ENCODE measurements around the gene RNF149.

Gene RNF149

DNA sequence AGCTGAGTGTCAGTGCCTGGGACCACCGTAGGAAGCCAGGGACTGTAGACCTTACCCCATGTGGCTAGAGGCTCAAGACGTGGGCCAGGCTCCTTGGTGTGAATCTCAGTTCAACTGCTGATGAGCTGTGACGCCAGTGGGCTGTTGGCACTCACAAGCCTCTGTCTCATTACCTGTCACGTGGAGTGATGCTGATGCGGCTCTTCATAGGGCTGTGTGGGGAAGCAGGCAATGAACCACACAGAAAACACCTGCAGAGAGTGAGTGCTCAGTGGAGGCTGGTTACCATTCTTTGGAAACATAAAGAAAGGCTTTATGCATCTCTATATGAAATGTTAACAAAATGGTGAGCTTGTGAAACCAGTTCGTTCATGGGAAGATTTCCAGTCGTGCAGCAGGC, 42.7 kb upstream of the RNF149 start:
- no peak for DNase-seq (ENCODE audit: extremely low read depth, low read depth)
- TF ChIP-seq, protein P1, sequence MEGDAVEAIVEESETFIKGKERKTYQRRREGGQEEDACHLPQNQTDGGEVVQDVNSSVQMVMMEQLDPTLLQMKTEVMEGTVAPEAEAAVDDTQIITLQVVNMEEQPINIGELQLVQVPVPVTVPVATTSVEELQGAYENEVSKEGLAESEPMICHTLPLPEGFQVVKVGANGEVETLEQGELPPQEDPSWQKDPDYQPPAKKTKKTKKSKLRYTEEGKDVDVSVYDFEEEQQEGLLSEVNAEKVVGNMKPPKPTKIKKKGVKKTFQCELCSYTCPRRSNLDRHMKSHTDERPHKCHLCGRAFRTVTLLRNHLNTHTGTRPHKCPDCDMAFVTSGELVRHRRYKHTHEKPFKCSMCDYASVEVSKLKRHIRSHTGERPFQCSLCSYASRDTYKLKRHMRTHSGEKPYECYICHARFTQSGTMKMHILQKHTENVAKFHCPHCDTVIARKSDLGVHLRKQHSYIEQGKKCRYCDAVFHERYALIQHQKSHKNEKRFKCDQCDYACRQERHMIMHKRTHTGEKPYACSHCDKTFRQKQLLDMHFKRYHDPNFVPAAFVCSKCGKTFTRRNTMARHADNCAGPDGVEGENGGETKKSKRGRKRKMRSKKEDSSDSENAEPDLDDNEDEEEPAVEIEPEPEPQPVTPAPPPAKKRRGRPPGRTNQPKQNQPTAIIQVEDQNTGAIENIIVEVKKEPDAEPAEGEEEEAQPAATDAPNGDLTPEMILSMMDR (IDR thresholded peaks at IDR 0.05; ENCODE audit: low read depth, low read length), result no peak

DNA sequence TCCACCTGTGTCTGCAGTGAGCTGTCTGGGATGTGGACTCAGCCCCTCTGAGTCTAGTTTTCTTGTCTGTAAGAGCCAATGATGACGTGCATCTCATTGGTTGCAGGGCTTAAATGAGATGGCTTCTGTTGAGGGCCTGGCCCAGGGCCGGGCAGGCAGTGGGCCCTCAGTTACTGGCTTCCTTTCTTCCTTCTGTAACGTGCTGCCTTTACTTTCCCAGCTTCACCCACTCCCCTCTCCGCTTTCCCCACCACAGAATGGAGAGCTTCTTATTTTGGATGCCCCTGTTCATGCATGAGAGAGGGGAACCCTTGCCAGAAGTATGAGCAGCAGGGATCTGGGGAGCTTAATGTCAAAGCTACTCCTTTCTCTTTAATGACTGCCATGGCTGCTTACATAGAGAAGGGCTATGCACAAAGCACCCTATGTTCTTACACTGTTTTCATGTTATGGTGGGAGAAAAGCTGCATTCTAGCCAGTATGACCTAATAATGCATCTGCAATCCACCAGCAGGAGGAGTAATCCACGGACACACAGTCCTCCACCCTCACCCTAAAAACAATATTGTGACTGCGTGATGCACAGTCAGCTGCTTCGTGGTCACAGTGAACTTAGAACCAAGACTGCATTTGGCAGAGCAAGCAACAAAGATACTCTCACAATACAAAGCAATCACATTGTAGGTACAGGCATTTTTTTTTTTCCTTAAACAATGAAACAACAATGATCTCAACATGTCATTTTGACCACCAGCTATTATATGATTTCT, 41.6 kb upstream of the RNF149 start:
- TF ChIP-seq, protein P1 (IDR thresholded peaks at IDR 0.05; ENCODE audit: low read depth, low read length), result peak; percentile 26
- DNase-seq (ENCODE audit: extremely low read depth, low read depth), result no peak

DNA sequence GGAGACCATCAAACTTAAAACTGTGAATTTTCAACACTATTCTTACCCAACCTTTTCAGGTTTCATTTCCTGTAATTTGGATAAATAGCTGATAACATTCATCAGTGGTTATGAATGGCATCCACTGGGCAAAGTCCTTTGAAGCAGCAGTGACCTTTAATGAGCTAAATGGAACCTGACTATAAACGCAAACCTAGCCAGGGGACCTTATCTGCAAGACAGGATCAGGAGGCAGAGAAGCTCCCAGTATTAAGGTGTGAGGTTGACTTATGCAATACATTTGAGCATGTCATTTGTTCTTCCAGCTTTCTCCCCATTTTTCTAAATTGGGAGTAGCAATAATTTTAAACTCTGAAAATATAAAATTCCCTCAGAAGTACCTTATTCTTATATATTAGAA, 40.4 kb upstream of the RNF149 start:
- DNase-seq (ENCODE audit: extremely low read depth, low read depth), result no peak

DNA sequence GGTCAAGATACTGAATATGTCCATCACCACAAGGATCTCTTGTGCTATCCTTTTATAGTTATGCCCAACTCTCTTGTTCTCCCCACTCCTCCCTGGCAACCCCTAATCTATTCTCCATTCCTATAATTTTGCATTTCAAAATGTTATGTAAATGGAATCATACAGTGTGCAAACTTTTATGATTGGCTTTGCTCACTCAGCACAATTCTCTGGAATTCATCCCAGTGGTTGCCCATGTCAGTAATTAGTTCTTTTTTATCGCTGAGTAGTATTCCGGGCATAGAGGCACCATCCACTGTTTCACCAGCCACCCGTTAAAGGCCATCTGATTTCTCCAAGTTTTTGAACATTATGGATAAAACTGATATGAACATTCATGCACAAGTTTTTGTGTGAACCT, 38.4 kb upstream of the RNF149 start:
- no peak for DNase-seq (ENCODE audit: extremely low read depth, low read depth)
- TF ChIP-seq, protein P1 (IDR thresholded peaks at IDR 0.05; ENCODE audit: low read depth, low read length), result no peak

More for the DNA sequence above, 40.4 kb upstream of the RNF149 start:
- TF ChIP-seq, protein P1 (IDR thresholded peaks at IDR 0.05; ENCODE audit: low read depth, low read length), result no peak

DNA sequence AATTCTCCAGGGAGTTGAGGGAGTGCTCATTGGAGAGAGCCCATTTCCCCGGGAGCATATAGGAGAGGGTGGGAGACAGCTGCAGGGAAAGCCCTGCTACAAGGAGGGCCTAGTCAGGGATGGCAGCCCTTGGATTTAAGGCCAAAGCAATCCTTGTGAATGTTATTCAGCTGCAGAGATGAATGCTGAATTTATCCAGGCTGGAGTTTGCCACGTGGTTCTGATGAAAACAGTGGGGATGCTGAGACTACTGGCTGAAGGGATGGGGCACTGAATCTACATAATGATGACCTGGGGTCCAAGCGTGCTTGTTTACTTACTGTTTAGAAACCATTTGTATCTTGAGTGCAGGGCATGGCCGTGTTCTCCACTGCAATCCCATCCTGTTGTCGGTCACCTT, 35.6 kb upstream of the RNF149 start:
- no peak for DNase-seq (ENCODE audit: extremely low read depth, low read depth)
- TF ChIP-seq, protein P1 (IDR thresholded peaks at IDR 0.05; ENCODE audit: low read depth, low read length), result no peak

DNA sequence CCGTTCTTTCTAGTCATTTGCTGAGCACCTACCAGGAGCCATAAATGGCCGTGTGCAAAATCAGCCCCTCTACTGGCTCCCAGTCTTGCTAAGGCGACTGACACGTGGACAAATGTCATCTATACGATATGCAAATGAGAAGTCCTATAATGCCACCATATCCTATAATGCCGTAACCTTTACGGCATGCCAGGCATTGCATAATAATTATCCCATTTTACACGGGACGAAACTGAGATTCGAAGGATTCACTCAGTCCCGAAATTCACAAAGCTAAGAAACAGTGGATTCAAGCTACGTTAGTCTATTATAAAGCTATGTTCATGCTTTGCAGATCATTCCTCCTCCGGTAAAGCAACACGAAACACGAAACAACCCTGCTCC, 34.1 kb upstream of the RNF149 start:
- TF ChIP-seq, protein P1 (IDR thresholded peaks at IDR 0.05; ENCODE audit: low read depth, low read length), result no peak
- no peak for DNase-seq (ENCODE audit: extremely low read depth, low read depth)

DNA sequence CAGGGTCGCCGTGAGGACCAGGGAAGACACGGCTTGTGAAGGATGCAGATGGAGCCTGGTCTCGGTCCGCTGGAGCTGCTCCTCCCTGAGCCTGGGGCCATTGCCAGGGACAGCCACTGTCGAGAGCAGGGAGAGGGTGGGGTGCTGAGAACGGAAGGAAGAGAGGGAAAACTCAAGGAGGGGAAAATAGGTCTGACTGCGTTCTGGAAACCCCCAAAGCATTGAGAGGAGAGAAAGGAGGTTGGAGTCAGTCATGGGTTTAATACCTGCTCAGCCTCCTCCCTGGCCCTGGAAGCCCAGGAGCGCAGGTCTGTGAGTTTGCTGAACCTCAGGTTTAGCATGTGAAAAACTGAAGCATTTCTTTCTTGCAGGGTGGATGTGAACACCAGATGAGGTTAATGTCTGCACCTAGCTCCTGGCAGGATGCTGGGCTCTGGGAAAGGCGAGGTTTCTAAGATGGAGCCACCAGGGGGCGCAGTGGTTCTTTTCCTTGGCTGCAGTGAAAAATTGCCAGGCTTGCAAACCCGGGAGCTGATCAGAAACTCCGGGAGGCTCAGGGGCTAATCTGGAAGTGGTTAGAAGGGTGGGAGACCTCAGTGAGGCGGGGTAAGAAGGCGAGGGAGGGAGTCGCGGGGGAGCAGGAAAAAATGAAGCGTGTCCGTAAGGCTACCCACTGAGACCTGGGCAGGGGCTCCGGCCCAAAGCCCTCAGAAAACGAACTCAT, 33.6 kb upstream of the RNF149 start:
- DNase-seq (ENCODE audit: extremely low read depth, low read depth), result peak; percentile 42
- TF ChIP-seq, protein P1 (IDR thresholded peaks at IDR 0.05; ENCODE audit: low read depth, low read length), result peak; percentile 89

All from AG09319 (cell line).